GM10847 (cell line): ENCODE measurements around the gene OAT.

Experiments used
- POLR2A ChIP-seq: IDR thresholded peaks from 2 replicates; pipeline ENCODE4 v1.6.1; 2011; ENCODE audit not compliant: insufficient read length; ENCODE audit errors: extremely low read depth

Gene OAT

DNA sequence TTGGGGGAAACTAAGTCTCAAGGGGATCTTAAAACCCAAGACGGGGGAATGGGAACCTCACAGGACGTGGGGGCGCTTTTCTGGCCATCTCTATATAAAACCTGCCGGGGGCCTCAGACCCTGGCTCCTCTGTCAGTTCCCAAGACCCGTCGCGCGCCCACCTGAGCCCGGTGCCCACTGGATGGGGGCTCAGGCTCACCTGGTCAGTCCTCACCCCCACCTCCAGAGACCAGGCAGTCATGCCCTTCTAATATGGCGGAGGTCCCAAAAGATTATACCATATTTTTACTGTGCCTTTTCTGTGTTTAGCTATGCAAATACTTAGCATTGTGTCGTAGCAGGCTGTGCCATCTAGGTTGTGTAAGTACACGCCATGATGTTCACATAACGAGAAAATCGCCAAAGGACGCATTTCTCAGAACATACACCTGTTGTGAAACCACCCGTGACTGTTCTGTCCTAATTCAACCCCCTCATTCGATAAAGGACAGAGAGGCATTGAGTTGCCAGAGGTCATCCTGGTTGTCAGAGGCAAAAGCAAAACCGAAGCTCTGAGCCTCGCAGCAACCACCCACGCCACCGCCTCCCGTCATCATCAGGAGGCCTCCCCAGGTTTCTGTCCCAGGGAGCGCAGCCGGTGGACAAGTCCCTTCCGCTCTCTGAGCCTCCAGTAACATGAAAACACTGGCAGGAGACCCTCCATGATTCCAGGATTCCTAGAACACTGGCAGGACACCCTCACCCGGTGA lies 28.9 kb downstream of the OAT start:
- TF ChIP-seq POLR2A = no peak

DNA sequence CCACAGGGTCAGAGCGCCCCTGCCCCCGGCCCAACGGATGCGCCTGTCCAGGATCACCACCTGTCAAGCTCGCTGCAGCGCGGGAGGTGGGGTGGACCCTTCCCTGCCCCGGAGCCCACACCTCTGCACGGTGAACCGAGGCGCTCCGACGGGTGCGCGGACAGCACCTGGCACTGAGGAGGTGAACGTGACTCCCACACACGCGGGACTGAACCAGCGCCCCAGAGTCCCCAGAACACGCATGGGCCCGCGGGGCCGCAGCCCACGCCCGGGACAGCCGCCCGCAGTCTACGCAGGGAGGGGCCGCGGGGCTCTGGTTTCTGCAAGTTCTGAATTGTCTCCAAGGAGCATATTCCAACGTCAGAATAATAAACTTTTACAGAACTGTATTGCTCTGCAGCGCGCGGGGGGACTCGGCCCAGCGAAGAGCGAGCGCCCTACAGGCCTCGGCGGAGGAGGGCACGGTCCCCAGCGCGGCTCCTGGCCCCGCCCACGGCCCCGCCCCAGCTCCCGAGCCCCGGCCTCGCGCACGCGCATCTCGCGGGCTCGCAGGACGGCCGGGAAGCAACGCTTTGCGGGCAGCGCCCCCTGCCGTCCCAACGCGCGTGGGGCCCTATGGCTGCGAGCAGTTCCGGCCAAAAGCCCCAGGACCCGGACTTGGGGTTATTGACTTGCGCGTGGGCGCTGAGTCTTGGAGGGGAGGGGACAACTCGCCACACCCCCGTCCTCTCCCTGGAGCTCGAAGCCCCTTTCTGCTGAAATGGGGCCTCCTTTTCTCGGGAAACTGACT lies 29.7 kb downstream of the OAT start:
- no peak for TF ChIP-seq POLR2A

DNA sequence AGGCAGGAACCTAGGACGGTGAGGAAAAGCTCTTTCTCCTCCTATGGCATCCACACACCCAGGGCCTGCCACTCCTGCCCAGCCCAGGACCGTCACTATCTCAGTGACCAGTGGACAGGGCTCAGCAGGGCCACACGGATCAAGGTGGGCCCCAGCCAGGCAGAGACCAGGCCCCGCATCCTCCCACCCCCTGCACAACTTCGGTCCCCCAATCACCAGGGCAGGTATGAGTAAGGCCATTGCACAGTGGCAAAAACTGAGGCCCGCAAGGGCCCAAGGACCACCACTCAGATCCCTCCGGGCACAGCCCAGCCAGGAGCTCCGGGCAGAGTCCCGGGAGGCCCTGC lies 30.3 kb downstream of the OAT start:
- TF ChIP-seq POLR2A = no peak

DNA sequence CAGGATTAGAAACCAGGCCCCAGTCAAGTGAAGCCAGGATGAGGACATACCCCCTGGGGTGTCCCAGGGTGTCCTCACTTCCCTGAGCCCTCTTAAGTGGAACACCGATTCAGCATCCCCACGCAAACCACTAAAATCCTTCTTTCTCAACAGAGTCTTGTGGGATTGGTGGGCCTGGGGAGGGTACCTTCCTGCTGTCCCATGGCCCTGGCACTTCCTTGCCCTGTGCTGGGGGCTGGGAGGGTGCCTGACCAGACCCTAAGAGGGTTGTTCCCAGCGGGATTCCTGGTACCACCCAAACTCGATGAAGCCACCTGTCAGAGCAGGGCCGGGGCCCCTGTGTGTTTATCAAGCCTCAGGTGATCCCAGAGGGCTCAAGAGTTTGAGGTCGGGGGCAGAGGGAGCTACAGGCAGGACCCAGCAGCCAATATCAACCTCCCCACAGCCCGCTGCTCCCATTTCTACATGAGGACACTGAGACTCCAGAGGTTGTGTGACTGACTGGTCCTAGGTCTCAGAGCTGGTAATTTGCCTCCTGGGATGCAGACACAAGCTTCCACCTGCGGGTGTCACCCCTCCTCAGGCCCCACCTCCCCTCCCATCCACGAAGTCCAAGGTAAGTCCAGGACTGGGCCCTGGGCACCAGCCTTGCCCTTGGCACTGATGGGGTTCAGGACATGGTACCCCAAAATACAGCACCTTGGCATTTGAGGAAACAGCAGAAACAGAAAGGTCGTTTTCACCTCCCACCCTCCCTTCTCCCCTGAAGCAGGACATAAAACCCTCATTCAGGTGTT lies 31.4 kb downstream of the OAT start:
- no peak for TF ChIP-seq POLR2A

DNA sequence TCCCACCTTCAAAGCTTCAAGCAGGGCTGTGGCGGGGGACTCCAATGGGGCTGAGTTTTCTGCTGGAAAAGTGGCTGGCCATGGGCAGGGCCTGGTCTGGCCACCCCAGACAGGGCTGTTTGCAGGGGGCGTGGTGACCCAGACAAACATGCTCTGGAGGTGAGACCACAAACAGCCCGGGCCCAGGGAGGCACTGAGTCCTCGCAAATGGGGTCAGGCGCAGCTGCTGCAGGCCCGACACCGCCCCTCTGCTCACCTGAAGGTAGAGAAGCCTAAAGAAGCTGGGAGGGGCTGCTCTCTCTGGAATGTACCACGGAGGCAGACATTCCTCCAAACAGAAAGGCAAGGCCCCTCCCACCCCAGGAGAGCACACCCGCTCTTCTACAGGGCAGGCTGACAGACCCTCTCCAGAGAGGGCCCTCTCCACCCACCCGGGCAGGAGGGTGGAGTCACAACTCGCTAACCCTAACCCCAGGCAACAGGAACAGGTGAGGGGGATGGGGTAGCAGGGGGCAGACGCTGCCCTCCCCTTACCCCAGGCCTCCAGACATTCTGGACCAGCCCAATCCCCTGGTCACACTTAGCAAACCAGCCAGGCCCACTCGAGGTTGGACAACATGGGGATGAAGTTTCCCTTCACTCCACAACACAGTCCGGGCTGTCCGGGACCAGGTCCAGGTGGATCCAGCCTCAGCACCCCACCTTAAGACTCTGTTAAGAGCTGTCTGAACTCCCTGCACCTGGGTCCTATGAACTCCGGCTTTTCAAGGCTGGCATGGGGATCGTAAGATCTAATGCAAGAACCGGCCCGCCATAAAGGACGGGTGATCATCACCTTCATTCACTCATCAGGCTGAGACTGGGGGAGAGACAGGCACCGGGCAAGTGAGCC lies 32.3 kb downstream of the OAT start:
- no peak for TF ChIP-seq POLR2A

DNA sequence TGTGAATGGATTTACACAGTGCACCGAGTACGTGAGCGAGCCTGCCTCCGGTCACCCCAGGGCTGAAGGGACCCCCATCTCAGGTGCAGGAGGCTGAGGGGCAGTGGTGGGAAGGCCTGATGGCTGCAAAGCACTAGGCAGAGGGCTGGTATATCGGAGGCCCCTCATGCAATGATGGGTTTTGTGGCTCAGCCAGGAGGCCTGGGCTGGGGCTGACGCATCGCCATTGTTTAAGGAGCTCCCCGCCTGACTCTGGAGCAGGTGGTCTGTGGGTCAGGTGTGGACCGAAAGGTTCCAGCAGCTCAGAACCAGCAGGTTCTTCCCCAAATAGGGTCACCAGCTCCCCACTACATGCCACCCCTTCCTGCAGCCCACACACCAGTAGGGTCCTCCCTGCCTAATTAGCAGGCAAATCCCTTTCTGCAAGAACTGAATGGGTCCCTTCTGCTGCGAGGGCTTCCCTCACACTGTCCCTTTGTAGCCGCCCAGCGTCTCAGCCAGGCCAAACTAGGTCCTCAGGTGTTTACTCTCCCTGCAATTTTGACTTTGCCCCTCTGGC lies 33.0 kb downstream of the OAT start:
- TF ChIP-seq POLR2A = no peak

DNA sequence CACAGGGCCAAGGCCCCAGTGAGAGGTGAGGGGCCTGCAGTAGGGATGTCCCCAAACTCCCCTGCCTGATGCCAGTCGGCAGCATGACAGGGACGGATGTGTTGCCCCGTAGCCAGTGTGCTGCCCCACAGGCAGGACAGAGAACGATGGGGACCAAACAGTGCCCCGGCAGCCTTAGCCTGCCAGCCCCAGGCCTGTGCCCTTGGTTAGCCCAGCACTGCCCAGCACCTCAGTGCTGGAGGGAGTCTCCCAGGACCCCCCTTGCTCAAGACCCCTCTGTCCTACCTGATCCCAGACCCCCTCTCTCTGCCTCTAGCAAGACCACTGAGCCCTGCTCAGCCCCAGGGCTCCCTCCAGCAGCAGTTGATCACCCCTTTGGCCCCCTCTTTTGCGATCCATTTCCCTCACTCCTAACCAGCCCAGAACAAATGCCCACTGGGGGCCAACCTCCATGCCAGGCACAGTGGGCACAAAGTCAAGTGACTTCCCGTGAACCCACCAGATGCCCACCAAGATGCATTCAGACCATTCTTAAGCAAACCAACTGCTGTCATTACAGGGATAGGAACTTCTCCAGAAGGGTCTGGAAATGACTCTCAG lies 34.0 kb downstream of the OAT start:
- TF ChIP-seq POLR2A = no peak

DNA sequence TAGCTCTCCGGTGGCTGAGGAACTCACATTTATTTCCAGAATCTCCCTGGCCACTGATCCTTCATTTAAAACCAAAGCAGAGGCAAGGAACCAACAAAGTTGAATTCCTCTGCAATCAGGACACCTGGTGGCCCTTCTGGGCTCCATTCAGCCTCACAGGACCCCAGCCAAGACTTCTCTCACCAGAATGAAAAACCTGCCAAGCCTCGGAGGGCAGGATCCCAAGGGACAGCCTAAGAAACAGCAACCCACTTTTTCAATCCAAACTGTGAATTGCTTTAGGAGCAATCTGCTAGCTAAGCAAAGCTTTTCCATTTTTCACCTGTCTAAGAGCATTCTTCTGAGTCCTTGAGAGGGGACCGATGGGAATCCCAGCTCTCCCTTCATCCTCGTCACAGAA lies 34.6 kb downstream of the OAT start:
- TF ChIP-seq POLR2A = no peak

DNA sequence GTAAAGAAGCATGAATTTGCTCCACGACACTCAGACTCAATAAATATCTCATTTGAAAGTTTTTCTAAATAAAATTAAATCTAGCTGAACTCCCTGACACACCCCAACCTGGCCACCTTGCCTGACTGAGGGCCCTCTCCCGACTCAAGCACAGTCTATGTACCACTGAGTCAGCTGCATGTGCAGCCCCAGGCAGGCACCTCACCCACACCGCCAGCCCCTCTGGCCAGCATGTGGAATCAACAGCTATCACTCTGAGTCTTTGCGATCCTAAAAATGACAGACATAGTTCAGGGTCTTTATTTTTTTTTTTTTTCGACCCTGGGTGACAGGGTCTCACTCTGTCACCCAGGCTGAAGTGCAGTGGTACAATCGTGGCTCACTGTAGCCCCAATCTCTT lies 35.2 kb downstream of the OAT start:
- no peak for TF ChIP-seq POLR2A

DNA sequence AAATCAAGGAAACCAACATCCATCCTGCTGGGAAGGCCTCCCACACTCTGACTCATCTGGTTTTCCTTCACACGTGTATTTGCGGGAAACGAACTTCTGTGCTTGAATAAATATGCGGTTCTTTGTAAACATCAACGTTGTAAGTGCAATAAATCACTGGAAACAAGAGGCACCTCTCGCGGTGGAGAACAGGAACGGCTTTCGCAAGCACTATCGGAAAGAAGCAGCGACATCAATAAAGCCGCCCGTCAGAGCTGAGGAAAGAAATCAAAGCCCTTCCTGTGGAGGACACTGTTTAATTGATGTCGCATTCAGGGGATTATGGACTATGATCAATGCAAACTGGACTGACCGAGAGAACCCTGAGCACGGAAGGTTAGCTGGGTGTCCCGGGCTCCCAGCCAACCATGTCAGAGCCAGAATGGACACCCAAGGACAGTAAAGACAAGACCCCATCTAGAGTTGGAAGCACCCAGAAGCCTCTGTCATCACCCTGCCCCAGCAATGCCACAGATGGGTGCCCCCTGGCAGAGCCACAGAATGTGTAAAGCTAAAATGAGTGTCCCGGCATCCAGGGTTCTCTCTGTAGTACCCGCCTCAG lies 37.6 kb downstream of the OAT start:
- TF ChIP-seq POLR2A = no peak

DNA sequence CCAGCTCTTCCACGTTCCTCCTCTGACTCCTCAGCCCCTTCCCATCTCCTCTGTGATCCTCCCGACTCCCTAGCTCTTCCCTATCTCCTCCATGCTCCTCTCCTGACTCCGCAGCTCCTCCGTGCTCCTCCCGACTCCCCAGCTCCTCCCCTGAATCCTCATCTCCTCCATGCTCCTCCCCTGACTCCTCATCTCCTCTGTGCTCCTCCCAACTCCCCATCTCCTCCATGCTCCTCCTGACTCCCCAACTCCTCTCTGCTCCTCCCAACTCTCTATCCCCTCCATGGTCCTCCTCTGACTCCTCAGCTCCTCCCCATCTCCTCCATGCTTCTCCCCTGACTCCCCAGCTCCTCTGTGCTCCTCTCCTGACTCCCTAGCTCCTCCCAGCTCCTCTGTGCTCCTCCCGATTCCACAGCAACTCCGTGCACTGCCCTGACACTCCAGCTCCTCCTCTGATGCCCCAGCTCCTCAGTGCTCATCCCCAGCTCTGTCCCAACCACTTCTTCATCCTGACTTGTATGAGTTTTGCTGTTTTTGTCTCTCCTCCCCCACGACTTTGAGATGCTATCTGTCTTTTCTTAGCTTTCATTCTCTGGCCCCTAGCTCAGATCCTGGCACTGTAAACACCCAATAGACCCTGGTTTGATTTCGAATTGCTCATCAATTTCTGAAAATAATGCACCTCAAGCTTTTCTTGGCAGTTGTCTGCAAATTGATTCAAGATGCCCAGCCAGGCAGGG lies 38.3 kb downstream of the OAT start:
- TF ChIP-seq POLR2A = no peak

DNA sequence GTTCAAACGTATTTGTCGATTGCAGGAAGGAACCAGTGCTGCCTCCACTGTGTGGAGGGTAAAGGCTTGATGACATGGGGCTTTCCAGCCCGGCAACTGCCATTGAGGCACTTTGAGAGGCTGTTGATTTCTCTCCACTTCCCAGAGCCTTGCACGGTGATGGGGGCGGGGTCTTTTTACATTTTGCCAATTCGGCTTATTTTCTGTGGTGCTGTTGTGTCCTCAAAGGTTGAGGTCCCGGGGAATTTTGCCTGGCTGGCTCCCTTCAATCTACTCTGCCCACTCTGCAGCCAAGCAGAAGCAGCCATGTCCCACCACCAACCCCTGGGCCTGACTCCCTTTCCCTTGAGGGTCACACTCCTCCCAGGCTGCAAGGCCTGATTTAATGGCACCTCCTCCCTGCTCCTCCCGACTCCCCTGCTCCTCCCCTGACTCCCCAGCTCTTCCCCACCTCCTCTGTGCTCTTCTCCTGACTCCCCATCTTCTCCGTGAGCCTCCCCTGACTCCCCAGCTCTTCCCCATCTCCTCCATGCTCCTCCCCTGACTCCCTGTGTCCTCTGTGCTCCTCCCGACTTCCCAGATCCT lies 39.0 kb downstream of the OAT start:
- no peak for TF ChIP-seq POLR2A
